Skeletal muscle satellite cell (primary cell): ENCODE results near the gene NOL8.

Source experiments
- H3K27me3 ChIP-seq: 2 replicates; pipeline ENCODE4 v1.7.0; 2013; ENCODE audit warnings: low read length; ENCODE audit not compliant: control insufficient read depth, insufficient read depth
- H3K36me3 ChIP-seq: 2 replicates; pipeline ENCODE4 v1.7.0; 2013; ENCODE audit warnings: mild to moderate bottlenecking, control low read depth, low read length; ENCODE audit not compliant: insufficient read depth
- H3K4me1 ChIP-seq: 2 replicates; pipeline ENCODE4 v1.7.0; 2013; ENCODE audit warnings: low read length; ENCODE audit not compliant: control insufficient read depth, insufficient read depth
- H3K4me2 ChIP-seq: 2 replicates; pipeline ENCODE4 v1.7.0; 2013; ENCODE audit warnings: mild to moderate bottlenecking, low read length
- H3K4me3 ChIP-seq: 2 replicates; pipeline ENCODE4 v1.7.0; 2013; ENCODE audit warnings: low read length
- H3K9ac ChIP-seq: 2 replicates; pipeline ENCODE4 v1.7.0; 2013; ENCODE audit warnings: mild to moderate bottlenecking, low read depth, low read length, moderate library complexity
- H3K9me3 ChIP-seq: replicated peaks from 2 replicates; pipeline ENCODE4 v1.7.0; 2013; ENCODE audit warnings: mild to moderate bottlenecking, control low read depth, low read length

NOL8 gene

DNA sequence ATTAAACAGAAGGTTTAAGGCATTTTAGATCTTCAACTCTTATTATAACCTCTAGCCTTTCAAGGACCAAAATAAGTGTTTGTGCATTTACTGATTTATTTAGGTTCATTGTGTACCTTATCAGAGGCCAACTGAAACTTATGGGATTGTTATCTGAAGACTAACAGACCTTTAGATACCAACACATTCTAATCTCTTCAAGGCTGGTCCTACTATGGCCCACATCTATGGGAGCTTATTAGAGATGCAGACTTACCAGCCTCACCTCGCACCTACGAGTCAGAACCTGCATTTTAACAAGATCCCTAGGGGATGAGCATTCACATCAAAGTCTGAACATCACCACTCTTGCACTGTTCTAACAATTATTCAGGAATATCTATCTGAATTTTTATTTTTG is 33.6 kb downstream of the NOL8 start:
- Histone ChIP-seq H3K9me3 (no peaks in the 10 kb centered on the region), H3K4me1 (peaks cover 24% of the 10 kb centered on the region), H3K4me3 (no peak overlapping the region), H3K4me2 (peak overlapping the region; percentile 88), H3K36me3 (peaks cover 28% of the 10 kb centered on the region), H3K9ac (no peak overlapping the region), H3K27me3 (no peaks in the 10 kb centered on the region)

DNA sequence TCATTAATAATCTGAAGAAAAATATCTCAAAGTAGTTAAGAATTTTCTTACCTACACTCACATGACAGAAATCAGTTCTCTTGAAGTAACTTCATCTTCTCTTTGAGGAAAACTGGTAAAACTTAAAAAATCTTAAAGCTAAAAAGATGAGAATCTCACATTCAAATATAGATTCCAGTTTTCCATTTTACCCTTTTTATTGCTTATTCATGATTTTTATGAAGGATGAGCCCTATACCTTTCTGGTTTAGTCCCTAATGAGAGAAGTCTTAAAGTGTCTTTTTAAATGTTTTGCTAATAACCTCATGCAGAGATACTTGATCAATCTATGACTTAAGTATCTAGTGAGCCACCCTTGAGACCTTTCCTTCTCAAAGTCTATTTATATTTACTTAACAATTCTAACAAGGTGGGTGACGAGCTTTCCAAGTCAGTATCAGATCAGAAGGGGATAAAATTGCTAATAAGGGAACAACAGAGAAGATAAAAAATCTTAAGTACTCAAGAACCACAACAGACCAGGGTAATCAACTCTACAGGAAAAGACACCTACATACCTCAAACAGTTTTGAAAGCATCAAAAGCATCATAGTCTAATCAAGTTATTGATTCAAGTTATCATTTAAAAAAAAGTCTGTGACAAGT is 34.2 kb downstream of the NOL8 start:
- H3K36me3 ChIP-seq, result peaks cover 24% of the 10 kb centered on the region
- H3K4me2 ChIP-seq, result peak overlapping the region; percentile 88
- H3K9me3 ChIP-seq, result no peaks in the 10 kb centered on the region
- no peaks in the 10 kb centered on the region for H3K27me3 ChIP-seq
- H3K9ac ChIP-seq, result no peak overlapping the region
- H3K4me1 ChIP-seq, result peaks cover 24% of the 10 kb centered on the region
- H3K4me3 ChIP-seq, result no peak overlapping the region

DNA sequence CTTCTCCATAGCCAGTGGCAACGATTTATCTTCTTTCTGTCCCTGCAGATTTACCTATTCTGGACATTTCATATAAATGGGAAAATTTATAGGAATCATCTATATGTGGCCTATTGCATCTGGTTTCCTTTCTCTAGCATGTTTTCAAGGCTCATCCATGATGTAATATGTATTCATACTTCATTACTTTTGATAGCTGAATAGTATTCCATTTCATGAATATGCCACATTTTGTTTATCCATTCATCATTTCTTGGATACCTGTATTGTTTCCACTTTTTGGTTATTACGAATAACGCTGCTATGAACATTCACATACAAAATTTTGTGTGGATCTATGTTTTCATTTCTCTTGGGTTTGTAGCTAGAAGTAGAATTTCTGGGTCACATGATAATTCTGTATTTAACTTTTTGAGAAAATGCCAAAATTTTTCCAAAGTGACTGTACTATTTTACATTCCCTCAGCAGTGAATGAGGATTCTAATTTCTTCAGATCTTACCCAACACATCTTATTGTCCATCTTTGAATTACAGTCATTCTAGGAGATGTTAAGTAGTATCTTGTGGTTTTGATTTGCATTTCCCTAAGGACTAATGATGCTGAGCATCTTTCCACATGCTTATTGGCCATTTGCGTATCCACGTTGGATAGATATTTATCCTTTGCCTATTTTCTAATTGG is 35.3 kb downstream of the NOL8 start:
- Histone ChIP-seq H3K4me3 (no peak overlapping the region), H3K36me3 (peaks cover 34% of the 10 kb centered on the region)

DNA sequence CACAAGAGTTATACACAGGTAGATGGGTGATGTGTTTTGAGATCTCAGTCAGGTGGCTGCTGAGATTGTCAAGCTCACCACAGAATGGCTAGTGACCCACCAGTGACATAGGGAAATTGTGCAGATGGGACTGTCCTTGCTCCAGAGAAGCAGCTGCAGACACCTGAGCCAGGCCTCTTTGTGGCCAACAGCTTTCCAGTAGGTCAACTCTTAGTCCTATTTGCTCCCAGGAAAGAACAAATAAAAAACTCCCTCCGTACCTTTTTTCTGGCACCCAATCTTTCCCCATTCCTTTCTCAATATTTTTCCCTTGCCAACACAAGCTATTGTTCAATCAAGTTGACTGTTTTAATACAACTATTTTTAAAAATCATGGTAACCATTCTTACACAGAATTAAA is 45.8 kb downstream of the NOL8 start:
- H3K27me3 ChIP-seq, result no peaks in the 10 kb centered on the region
- no peak overlapping the region for H3K9ac ChIP-seq
- H3K36me3 ChIP-seq, result peaks cover 89% of the 10 kb centered on the region
- no peaks in the 10 kb centered on the region for H3K9me3 ChIP-seq
- no peak overlapping the region for H3K4me2 ChIP-seq
- no peak overlapping the region for H3K4me3 ChIP-seq
- H3K4me1 ChIP-seq, result peaks cover 9% of the 10 kb centered on the region

More for the DNA sequence above, 35.3 kb downstream of the NOL8 start:
- peaks cover 23% of the 10 kb centered on the region for H3K4me1 ChIP-seq
- no peak overlapping the region for H3K9ac ChIP-seq
- H3K27me3 ChIP-seq, result no peaks in the 10 kb centered on the region
- H3K4me2 ChIP-seq, result no peak overlapping the region
- H3K9me3 ChIP-seq, result no peaks in the 10 kb centered on the region

DNA sequence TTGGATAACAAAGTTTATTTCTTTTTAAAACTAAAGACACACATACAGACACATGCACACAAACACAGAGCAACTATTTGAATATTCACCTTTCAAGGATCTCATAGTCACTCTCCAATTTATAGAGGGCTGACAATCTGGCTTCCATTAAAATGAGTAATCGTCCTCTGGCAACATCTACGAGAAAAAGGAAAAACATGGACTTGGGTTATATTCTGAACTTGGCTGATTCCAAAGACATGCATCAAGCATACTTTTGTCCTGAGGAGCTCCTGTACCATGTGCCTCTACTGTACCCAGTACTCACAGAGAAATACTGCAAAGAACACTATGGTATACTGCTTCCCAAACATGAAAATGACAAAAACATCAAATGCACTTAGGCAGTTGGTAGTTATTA is 47.0 kb downstream of the NOL8 start:
- Histone ChIP-seq H3K4me3 (no peak overlapping the region), H3K4me1 (peaks cover 9% of the 10 kb centered on the region), H3K27me3 (no peaks in the 10 kb centered on the region), H3K4me2 (no peak overlapping the region), H3K36me3 (peaks cover 89% of the 10 kb centered on the region), H3K9me3 (no peaks in the 10 kb centered on the region), H3K9ac (no peak overlapping the region)

DNA sequence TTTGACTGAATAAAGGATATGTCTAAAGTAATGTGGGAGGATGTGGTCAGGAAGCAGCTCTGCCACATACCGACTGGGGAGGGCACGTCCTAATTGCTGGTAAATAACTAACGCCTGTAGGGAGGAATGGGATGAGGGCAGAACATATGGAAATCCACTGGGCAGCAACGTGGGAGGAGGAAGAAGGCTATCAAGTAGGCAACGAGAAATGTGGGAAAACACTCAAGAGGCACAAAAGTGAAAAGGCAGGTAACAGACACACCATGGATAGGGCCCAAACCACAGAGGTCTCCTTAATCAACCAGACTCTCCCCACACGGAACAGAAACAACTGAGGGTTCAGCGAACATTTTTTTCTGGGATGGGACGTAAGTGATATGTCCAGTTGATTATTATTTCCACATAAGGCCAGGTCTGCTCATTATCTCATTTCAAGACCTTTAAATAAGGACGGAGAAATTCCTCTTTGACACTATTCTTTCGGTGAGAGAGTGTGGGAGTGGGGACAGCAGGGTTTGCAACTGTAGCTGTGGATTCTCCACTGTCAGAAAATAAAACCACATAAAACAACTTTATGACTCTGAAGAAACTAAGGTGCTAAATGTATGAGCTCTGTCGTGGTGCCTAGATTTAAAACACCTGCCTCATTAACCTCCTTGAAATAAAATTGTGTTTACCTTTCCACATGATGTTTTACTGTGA is 48.7 kb downstream of the NOL8 start:
- Histone ChIP-seq H3K9ac (no peak overlapping the region), H3K4me1 (peaks cover 9% of the 10 kb centered on the region), H3K27me3 (no peaks in the 10 kb centered on the region), H3K4me3 (no peak overlapping the region), H3K4me2 (no peak overlapping the region), H3K36me3 (peaks cover 89% of the 10 kb centered on the region), H3K9me3 (no peaks in the 10 kb centered on the region)

DNA sequence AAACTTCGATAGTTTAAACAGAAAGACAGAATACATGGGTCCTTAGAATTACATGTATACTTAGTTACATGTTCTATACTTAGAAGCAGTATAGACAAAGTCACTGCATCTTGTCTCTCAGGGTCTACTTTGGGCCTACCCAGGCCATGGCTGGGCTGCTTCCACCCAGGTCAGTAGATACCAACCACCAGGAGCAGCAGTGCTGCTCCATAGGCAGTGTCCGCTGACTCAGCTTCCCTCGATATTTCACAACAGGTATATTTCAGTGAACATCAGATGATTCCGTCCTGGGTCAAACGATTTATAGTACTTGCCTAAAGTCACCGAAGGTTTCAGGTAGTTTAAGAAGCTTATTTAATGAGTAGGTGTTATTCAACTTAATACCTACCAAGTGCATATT is 49.6 kb downstream of the NOL8 start:
- H3K9me3 ChIP-seq, result no peaks in the 10 kb centered on the region
- H3K4me1 ChIP-seq, result peaks cover 9% of the 10 kb centered on the region
- no peak overlapping the region for H3K4me2 ChIP-seq
- H3K36me3 ChIP-seq, result peaks cover 89% of the 10 kb centered on the region
- H3K4me3 ChIP-seq, result no peak overlapping the region
- no peak overlapping the region for H3K9ac ChIP-seq
- no peaks in the 10 kb centered on the region for H3K27me3 ChIP-seq

DNA sequence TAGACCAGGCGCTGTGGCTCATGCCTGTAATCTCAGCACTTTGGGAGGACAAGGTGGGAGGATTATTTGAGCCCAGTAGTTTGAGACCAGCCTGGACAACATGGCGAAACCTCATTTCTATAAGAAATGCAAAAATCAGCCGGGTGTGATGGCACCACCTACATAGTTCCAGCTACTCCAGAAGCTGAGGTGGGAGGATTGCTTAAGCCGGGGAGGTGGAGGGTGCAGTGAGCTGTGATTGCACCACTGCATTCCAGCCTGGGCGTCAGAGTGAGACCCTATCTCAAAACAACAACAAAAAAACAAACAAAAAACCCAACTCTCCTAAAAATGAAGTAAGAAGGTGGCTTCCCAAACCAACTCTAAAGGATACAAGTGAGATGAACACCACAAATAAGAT is 54.6 kb downstream of the NOL8 start:
- Histone ChIP-seq H3K9ac (no peak overlapping the region), H3K4me2 (no peak overlapping the region), H3K27me3 (no peaks in the 10 kb centered on the region), H3K4me1 (peaks cover under 1% of the 10 kb centered on the region), H3K36me3 (peaks cover 89% of the 10 kb centered on the region), H3K4me3 (no peak overlapping the region), H3K9me3 (no peaks in the 10 kb centered on the region)

DNA sequence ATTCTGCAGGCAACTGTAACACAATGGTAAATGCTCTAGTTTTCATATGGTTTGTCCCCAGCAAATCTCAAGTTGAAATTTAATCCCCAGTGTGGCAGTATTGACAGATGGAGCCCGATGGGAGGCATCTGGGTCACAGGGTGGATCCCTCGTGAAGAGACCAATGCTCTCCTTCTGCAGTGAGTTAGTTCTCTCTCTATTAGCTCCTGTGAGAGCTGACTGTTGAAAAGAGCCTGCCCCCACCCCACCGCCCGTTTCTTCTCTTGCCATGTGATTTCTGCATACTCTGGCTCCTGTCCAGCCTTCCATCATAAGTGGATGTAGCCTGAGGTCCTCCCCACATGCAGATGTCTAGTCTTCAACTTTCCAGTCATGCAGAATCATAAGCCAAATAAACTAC is 58.7 kb downstream of the NOL8 start:
- no peaks in the 10 kb centered on the region for H3K27me3 ChIP-seq
- H3K4me2 ChIP-seq, result no peak overlapping the region
- peaks cover 4% of the 10 kb centered on the region for H3K4me1 ChIP-seq
- H3K36me3 ChIP-seq, result peaks cover 97% of the 10 kb centered on the region
- H3K4me3 ChIP-seq, result no peak overlapping the region
- H3K9me3 ChIP-seq, result no peaks in the 10 kb centered on the region
- no peak overlapping the region for H3K9ac ChIP-seq

DNA sequence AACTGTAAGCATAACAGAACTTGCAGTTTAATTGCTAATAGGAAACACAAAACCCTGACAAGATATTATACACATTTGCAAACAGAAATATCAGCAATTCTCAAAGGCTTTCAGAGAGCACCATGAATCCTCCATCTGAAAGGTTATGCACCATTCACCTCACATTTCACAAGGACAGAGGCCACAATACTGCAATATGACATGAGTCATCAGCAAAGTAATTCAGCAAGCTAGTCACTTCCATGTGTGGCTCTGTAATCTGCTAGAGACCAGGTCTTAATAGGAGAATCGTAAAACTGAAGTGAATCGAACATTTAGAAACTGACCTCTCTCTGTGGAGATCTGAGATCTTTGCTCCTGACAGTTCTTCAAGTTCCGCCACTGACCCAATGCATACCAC is 60.0 kb downstream of the NOL8 start:
- no peaks in the 10 kb centered on the region for H3K9me3 ChIP-seq
- H3K36me3 ChIP-seq, result peaks cover 96% of the 10 kb centered on the region
- no peak overlapping the region for H3K4me3 ChIP-seq
- no peak overlapping the region for H3K9ac ChIP-seq
- H3K4me2 ChIP-seq, result no peak overlapping the region
- peaks cover 4% of the 10 kb centered on the region for H3K4me1 ChIP-seq
- H3K27me3 ChIP-seq, result no peaks in the 10 kb centered on the region

DNA sequence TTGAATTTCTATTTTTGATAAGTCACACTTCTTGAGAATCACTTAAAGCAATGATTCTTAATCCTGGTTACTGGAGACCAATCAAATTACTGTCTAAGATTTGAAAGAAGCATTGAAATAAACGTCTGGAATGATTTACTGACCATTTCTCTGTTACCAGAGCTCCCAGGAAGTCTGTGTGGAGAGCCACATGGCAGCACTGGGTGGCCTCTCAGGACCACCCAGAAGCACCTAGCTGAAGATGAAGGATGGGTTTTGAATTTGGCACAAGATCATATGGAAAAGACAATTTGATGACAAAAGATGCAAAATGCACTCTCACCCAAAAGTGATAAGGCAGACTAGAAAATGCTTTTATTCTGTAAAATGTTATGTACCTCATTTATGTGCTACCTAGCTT is 62.0 kb downstream of the NOL8 start:
- Histone ChIP-seq H3K4me1 (peaks cover 4% of the 10 kb centered on the region), H3K4me3 (no peak overlapping the region), H3K36me3 (peaks cover 96% of the 10 kb centered on the region), H3K9ac (no peak overlapping the region), H3K27me3 (no peaks in the 10 kb centered on the region), H3K4me2 (no peak overlapping the region), H3K9me3 (no peaks in the 10 kb centered on the region)
